K562 (cell line): ENCODE data around the gene SIRPB1.

Experiments used
- EHMT2 ChIP-seq: fragments of 450-650 bp; IDR thresholded peaks from 2 replicates; pipeline ENCODE4 v1.6.1; 2018; ENCODE audit warnings: antibody characterized with exemption
- ETV6 ChIP-seq, 3 experiments: fragments of 150-350 bp in 1 of 3; sonication (generic) in 1 of 3; formaldehyde crosslinking in 1 of 3; IDR thresholded peaks; 2 replicates each; pipeline versions ENCODE4 v1.6.1 to v1.8.0; 2014 to 2022; ENCODE audit warnings: borderline replicate concordance in 2 of 3, low read depth in 2 of 3, antibody characterized with exemption in 1 of 3, low read length in 1 of 3, mild to moderate bottlenecking in 1 of 3, missing genetic modification reagents in 1 of 3
- NFE2L1 ChIP-seq: fragments of 450-650 bp; IDR thresholded peaks from 2 replicates; pipeline ENCODE4 v1.6.1; 2016; ENCODE audit warnings: missing genetic modification characterization, low read depth, mild to moderate bottlenecking, missing compliant biosample characterization, moderate library complexity, borderline replicate concordance

- TF ChIP-seq ETV6 (IDR thresholded peaks at IDR 0.05; ENCODE audit: borderline replicate concordance in 1 of 2, low read depth in 2 of 2, low read length in 1 of 2) (no peak), ETV6 (CRISPR knock-in tag; IDR thresholded peaks at IDR 0.05; ENCODE audit: borderline replicate concordance) (no peak), EHMT2 (no peak), NFE2L1 (tag) (no peak)
Observed at GRCh38 chr20:1600736-1601135, 19.1 kb downstream of the SIRPB1 start.
